HG03460 (cell line): Measurements from ENCODE around the gene BMI1.

Experiments used
- ATAC-seq: cut with Tn5 transposase; IDR thresholded peaks from one replicate; pipeline ENCODE4 v1.9.1; 2021; ENCODE audit not compliant: unreplicated experiment

Gene BMI1

DNA sequence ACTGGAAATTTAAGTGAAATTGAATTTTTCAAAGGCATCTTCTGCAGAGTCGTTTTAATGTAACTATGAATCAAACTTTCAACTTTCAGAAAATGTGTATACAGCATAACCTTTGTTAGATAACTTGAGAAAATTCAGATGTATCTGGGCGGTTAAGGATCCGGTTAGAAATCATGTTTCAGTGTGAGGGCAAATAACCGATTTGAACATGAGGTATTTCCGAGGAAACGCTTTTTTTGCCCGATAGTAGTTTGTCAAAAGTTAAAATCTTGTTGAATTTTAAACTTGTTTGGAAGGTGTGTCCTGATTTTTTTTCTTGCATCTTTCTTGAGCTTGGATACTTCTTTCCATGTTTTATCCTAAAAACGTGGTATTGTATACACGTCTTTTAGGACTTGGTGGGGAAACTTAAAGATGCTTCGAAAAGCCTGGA, 1.3 kb upstream of the BMI1 start:
- no peak for ATAC-seq

DNA sequence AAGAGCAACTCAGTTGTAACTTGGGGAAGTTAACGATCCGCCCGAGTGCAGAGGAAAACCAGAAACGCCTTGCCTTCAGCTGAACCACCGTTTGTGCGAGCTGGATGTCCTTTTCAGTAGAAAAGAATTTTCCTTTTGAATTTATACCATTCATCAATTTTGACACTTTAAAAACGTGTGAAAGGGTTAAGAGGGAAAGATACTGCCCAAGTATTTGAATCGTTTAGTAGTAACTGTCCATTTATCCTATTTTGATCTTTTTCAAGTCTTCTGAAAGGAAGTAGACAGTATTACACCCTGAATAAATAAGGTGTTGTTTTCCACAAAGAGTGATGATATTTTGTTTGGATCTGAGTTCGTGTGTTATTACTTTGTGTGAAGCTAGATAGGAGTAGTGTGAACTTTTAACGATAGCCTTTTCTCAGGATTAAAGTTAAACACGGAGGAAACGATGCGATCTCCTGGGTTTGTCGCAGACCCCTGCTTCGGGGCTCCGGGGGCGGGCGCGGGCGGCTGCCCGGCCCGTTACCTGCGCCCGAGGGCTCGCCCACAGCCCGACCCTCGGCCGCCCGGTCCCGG, 830 bp upstream of the BMI1 start:
- no peak for ATAC-seq

DNA sequence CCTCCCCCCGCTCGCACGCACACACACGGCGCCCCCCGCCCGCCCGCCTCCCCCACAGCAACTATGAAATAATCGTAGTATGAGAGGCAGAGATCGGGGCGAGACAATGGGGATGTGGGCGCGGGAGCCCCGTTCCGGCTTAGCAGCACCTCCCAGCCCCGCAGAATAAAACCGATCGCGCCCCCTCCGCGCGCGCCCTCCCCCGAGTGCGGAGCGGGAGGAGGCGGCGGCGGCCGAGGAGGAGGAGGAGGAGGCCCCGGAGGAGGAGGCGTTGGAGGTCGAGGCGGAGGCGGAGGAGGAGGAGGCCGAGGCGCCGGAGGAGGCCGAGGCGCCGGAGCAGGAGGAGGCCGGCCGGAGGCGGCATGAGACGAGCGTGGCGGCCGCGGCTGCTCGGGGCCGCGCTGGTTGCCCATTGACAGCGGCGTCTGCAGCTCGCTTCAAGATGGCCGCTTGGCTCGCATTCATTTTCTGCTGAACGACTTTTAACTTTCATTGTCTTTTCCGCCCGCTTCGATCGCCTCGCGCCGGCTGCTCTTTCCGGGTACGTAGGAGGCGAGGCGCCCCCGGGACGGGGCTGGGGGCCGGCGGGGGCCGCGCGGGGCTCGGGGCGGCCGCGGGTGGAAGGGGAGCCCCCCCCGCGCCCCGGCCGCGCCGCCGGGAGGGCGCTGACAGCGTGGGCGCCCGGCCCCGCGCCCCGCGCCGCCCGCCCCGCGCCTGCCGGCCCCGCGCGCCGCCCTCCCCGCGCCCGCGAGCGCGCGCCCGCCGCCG, 441 bp downstream of the BMI1 start:
- no peak for ATAC-seq

DNA sequence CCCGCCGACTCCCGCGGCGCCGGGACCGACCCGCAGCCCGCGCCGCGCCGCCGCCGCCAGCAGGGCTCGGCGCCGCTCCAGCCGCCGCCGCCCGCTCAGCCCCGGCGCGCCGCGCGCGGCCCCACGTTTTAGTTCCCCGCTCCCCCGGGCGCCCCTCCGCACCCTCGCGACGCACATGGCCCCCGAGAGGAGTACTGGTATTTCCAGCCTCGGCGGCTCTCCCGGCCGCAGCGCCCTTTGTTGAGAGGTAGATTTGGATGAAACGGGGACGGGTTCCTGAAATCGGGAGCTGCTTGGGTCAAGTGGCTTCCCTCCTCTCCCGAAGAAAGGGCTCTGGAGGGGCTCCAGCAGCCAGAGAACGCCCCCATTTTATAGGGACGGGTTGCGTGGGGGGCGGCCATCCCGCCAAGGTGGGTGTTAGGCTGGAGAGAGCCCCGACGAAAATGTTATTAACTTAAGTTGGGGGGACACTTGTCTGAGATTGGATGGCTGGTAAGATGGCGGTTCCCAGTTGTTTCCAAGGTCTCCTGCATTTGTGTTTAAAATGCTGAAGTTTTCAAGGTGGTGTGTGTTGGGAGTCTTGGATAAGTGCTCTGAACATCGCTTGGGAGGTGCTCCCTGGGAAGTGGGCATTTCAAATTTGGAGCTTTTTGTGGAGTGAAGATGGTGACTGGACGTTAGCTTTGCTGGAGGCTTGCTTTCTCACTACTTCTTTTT, 1.2 kb downstream of the BMI1 start:
- ATAC-seq = no peak

DNA sequence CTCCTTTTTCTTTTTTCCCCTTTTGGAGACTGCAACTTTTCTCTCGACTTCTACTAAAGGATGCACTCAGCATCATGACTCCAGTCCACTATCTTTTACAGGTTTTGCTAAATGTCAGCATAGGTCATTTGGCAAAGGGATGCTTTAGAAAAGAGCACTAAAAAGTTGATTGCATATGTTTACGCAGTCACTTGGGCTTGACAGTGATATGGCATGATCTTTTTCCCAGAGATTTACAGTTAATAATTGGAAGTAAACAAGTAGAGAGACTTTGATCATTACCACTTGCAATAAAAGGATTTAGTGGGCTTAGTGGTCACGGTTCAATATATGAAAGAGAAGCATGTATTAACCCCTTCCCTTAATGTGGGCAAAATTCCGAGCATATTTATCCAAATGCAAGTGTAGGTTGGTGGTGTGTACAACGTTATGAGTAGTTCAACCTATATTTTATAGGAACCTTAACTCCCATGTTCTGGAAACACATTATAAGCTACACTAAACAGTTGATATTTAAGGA, 1.8 kb downstream of the BMI1 start:
- no peak for ATAC-seq

DNA sequence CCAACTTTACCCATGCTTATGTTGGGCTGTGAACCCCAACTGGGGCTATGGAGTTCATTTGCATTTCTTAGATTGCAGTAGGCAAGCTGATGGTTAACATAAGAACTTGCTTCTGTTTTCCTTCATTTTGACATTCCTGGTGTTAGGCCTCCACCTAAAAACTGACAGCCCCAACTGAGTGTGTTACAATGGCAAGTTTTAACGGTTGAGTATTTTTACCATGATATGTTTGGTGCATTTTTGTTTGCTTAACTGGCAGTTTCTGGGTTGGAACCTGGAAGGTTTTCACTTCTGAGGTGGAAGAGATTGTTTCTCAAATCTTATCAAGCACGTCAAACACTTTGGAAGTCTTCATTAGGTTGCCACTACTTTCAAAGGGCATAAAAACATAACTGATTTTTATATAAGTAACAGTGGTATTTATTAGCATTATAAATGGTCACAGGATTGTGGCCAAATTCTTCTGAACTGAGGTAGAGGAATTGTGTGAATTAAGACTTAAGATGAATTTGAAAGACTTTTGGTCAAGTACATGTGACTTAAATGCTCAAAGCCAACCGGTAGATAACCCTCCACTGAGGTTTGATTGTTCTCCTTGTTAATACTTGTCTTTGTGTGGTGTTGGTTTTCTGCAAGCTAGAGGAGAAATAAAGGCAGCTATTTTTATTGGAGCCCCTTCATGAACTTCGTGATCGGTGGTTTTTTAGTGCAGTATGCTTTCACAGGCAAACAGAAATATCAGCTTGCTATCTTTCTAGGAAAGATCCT, 2.8 kb downstream of the BMI1 start:
- ATAC-seq = no peak

DNA sequence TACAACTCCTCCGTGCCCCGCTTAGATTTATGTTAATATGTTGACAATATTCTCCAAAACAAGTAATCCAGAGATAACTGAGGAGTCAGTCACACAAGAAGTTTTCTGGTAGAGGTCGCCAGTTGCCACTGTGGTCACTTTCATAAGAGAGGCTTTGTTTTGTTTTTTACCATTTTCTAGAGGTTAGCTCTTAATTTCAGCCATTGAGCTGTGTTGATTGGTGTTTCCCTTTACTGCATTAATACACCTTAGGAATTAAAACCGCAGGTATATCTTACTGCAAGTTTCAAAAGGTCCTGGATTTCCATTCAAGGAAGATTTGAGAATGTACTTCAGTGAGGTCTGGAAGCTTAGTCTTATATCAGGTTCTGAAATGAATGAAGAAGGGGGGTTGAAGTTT, 3.5 kb downstream of the BMI1 start:
- no peak for ATAC-seq

DNA sequence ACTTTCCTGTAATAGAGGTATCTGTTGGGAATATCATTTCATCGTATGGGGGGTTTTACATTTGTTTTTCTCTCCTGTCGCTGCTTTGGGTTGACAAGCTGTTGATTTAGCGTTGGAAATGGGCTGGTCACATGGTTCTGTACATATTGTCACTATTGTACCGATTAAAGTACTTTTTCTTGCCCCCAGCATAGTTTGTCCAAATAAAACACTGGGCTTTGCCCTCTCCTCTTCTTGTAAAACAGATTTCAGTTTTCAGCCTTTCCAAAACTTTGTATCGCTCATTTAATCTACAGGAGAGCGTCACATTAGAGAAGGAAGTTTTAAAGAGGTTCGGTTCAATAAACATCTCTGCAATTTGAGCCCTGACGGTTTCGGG, 4.0 kb downstream of the BMI1 start:
- ATAC-seq = no peak

DNA sequence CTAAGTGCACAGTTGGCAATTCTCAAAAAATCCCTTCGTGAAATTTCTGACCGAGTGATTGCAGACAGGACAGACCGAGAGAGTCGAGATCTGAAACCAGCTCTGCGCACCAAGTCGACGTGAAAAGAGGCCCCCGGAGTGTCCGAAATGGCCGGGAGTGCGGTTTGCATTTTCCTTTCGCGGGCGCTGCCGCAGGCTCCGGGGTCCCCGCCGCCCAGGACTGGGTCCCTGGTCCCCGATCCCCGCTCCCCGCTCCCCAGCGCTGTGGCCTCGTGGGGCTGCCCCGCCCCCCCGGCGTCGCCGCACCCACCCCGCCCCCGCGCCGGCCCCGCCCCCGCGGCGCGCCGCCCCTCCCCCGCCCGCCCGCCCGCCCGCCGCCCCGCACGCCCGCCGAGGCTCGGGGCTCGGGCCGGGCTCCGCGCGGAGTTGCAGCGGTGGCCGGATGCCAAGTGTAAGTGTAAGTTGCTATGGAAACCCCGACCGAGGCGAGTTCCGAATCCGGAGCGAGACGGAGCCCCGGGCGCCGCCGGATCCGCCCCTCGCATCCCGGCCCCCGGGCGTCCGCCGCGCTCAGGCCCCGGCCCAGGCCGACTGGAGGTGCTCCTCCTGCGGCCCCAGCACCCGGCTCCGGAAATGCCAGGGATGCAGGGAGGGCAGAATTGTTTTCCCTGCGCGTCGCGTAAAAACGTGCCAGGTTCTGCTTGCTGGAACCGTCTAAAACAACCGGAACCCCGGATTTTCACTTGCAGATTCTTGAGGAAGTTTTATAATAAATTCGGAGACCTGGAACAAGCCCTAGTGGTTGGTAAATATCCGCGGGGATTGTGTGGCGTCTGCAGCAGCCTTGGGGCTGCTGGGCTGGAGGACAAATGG, 4.6 kb downstream of the BMI1 start:
- peak; percentile 41 for ATAC-seq

DNA sequence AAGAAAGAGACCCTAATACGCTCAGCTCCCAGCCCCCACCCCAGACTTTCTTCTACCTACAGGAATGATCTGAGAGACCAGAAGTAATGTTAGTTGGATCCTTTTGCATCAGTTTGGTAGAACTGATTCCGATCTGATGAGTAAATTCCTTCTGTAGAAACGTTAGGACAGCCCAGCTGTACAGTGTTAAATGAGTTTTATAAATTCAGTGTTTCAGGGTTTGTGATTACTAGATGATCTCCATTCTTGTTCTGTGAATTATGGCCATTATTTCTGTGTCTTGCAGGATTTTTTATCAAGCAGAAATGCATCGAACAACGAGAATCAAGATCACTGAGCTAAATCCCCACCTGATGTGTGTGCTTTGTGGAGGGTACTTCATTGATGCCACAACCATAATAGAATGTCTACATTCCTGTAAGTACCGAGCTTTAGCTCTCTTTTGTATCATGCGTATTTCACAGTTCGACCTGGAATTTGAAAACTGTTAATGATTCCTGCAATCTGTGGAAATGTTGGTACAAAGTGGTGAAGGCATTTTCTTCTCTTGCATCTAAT, 5.3 kb downstream of the BMI1 start:
- ATAC-seq = no peak

DNA sequence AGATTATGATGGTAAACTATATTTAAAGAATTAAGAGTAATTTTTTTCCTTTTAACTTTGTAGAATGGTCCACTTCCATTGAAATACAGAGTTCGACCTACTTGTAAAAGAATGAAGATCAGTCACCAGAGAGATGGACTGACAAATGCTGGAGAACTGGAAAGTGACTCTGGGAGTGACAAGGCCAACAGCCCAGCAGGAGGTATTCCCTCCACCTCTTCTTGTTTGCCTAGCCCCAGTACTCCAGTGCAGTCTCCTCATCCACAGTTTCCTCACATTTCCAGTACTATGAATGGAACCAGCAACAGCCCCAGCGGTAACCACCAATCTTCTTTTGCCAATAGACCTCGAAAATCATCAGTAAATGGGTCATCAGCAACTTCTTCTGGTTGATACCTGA, 8.3 kb downstream of the BMI1 start:
- no peak for ATAC-seq

DNA sequence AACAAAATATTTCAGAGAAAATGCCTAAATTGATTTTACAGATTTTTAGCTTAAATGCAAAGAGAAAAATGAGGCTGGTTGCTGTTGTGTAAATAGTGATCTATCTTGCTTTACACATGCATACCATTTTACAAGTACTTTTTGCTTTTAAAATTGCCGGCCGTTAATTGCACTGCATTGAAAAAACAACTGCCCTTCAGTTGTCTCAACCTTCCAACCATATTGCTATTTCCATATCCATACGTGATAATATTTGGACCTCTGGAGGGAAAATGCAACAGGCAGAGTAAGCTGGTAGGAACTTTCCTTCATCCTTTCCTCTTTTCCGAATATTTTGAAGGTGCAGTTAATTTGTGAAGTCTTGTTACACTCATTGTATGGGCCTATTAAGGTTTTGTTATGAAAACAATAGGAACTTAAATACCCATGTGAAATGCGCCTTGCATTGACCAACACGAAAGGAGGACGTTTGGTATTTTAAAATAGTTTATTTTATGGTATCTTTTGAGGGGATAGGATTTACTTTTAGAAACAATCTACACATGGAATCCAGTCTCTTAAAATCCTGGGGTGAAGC, 11.3 kb downstream of the BMI1 start:
- ATAC-seq = no peak

DNA sequence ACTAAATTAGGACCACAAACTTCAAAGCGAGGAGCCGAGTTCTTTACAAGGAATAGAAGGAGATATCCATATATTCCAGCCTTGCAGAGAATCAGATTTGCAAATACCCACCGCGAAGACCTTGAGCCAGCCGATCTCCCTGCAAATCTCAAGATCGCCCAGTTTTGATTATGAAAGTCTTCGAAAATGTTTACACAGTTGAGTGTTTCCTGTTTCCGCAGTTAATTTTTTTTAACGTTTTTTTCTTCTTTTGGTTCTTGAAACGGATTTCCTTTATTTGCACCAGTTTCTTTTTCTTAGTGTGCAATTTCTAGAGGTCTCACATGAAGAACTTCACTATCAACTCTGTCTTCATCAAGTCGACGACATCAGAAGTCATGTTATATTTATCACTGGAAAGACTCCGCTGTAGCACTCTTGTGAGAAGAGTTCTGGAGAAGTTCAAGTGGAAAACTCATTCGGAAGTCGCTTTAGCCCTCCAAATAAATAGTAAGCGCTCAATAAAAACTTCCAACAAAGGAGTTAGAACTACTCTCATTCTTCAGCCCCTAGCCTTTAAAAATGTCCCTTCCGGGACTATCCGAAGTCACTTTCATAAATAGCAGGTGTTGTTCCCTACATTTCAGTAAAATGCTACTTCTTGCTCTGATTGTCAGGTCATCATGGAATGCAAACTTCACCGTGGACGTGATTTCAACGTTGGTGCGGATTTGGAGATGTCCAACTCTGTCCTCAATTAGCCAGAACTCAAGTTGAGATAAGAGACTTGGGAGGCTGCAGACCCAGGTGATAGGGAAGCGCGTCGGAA, 12.5 kb downstream of the BMI1 start:
- no peak for ATAC-seq

DNA sequence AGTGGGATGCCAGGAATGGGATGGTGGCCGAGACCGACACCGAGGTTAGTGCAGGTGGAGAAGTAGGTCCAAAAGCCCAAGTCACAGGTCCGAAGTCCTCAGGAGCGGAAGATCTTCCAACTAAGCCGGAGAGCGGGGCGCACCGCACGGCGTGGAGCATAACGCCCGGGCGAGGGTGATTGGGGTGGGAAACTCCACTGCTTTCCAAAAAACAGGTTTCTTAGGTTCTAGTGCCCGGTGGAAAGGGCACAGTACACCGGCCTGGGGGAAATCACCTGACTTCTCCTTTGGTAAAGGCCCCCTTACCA, 13.0 kb downstream of the BMI1 start:
- no peak for ATAC-seq

DNA sequence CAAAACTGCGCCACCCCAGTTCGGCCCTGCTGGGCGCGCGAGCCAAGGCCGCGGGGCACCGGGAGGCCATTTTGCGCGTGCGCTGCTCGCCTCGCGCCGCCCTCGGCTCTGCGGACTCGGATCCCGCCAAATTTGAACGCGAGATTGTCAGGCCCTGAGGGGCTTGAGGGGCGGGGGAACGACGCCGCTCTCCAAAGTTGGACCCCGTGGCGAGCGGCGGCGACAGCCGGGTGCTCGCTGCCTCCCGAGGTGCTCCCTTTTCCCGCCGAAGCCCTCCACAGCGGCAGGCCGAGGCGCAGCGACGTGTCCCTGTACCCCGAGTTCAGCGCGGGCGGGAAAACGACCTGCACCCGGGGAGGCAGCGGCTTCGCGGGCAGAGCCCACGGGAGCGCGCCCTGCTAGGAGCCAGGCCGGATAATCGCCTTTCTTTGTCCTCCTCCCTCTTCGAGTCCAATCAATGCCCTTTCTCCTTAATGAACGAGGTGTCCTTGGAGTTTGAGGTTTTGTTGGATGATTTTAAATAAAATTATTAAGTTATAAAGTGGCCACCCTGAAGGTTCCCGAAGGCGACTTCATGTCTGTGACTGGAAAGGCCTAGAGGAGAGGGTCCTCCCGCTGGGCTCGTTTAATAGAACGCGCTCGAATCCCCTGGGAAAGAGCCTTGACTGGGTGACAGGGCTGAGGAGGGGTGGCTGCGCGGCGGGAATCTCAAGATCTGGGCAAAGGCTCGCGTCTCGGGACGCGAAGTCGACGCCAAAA, 13.7 kb downstream of the BMI1 start:
- ATAC-seq = no peak

DNA sequence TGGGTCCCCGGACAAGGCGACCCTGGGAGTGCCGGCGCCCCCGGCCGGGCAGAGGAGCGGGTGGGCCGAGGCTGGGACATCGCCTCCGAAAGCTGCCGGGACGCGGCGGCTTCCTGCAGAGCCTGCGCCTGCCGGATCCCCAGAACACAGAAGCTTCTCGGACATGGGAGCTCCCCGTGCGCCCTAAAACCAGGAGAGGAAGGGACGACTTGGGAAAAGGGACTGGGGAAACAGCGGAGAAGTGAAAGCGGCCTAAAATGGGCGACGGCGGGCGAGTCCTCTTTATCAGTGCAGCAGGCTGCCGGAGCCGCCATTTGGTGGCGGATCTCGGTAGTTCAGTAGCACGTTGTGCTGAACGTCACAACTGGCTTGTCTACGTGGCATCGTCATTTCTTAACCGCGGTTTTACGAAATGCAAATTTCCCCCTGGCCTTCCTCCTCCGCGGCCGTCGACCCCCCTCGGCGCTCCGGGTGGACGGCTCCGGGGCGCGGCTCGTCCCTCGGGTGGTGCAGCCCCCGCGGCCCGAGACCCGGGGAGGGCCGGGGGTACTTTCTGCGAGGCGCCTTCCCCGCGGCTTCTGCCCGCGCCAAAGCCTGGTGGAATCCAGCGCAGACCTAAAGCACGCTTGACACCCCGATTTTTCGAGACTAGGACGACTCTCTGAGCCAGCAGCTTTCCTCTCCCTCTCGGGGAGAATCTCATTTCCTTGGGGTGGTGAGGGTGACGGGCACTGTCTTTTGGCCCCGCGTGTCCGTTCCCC, 14.5 kb downstream of the BMI1 start:
- peak; percentile 37 for ATAC-seq

DNA sequence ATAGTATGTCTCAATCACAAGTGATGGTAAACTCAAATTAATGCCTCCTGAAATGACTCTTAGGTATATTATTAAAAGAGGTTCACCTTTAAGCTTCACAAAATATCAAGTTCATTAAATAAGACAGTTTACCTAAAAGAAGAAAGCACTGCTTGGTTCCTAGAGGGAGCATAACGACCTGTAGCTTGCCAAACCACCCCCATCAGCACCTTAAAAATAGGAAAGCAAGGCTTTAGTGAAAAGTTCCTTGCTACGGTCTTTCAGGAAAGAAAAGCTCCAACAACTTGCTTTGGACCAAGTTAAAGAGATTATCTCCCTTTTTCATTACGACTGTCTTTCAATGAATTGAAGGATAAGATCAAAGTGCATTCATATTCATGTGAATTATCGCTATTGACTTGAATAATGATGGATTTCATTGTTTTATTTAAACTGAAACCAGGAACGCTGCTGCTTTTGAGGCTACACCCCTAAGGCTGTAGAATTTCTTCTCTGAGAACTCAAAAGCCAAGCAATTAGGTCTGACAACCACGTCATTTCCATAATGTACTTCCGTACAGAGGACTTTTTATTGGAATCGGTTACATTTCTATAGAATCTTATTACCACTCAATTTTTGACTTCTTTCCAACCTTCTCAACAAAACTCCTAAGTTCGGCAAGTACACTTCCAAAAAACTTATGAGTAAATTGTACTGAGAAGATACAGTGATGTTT, 17.4 kb downstream of the BMI1 start:
- no peak for ATAC-seq
